HUDEP-2 (cell line): ENCODE measurements around the gene MYL6B.

ENCODE experiments used
- DNase-seq, 76 experiments: peaks; one replicate each; lab custom pipeline; 2025; ENCODE audit not compliant: unreplicated experiment in 76 of 76; lab: John Stamatoyannopoulos, UW

MYL6B gene

DNA sequence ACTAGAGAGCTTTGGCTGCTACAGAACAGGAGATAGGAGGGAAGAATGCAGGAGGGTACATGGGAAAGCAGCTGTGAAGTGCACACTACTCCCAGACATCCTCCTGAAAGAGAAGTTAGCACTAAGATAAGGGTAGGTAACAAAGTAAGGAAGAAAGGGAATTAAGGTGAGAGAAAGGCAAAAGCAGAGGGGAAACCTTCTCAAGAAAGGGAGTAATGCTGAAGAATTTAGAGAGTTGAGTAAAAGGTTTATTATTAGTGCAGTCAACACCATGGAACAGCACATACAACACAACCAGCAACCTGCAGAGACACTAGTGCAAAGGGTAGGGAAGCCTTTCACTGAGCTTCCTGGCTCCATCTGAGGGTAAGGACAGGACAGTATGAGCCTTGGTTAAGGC is 51.9 kb downstream of the MYL6B start:
- no peak for DNase-seq

DNA sequence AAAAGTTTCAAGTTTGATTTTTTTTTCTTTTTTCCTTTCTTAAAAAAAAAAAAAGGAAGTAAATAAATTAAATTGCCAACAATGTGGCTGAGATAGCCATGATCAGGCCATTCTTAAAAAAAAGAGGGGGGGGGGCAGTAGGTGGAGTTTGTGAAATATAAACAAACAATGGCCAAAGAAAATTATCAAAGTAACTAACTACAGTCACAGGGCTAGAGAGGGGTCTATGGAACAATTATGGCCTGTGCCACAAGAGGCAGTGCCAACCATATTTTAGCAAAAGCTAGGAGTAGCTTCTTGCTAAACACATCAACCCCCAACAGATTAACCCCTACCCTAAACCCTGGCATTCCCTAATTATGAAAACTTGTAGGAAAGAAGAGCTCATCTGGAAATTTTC is 53.1 kb downstream of the MYL6B start:
- no peak for DNase-seq

DNA sequence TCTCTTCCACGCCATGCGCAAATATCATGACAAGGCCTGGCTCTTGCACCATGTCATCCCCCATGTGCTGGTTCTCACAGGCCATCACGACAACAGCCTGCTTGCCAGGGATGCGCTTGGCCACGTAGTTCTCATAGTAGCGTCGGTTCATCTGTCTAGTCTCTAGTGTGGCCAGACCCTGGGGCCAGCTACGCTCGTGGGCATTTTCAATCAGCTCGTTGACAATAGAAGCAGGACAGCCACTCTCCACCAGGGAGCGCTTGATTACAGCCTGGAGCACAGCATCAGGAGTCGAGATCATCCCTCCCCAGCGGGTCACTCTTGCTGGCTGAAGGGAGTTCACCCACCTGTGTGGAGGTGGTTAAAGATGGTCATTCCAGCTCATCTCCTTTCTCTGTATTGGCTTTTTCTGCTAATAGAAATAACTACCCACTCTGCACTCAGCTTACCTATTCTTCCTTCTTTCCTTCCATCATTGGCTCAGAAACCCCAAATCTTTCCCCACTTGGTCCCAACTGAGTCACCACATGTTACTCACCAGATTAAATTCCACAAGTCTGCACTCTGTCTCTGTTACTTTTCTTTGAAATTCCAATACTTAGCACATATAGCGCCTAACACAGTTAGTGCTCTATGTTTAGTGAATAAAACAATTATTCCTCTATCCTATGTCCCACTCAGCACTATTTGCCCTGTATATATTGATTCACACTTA is 54.2 kb downstream of the MYL6B start:
- peak in 50 of 76 experiments; percentile 7 to 69 (median 30) for DNase-seq
